ENCODE measurements around the gene TAB2.

Gene TAB2

DNA sequence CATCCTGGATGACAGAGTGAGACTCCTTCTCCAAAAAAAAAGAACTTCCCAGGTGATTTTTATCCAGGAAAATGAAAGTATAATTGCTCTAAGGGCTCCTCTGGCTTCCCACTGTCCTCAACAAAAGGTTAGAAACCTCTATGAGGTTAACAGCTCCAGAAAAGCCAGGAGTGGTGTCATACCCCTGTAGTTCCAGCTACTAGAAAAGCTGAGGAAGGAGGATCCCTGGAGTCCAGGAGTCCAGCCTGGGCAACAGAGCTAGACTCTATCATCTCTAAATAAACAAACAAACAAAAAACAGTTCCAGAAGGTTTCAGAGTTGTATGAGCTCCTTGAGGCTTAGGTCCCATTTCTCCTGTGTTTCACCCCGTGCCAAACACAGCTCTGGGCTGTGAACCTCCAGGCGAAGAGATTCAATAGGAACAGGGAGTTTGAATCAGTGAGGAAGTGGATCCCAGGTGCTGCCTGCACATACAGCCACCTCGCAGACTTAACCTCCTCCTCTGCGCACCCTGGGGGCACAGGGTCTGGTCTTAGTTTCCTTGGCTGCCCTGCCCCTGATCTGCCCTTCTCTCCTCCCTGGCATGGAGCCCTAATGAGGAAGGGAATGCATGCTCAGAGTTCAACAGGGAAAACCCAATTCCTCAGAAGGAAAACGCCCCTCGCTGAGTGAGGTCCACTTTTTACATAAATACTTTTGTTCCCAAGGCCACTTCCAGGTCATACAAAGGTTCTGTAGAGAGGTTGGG lies 136.3 kb downstream of the TAB2 start:
- in situ Hi-C loops (cut with MboI; ENCODE audit: low pct_unique_long_range_greater_than_20kb, low sequenced_read_pairs, unreplicated experiment): no loop called here
- no peak for DNase-seq (ENCODE audit: low spot score)

DNA sequence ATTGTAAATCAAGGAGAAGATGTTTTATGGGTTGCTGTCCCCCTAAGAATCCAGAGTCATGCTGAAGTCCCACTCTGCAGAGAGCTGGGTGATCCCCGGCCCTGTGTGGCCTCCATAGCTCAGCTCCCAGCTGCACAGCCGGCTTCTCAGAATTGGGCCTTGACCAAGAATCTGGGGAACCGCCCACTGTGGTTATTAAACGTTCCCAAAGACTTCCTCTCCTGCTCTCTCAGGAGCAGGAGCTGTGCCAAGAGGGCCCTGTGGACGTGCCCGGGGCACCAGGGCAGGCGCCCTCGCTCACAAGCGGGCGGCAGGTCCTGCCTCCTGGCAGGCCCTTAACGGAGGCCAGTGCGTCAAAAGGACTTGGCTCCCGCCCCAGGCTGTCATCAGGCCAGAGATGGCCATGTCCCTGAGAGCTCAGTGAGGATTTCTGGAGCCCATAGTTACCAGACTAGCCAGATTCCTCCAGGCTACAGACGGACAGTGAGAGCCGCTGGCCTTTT lies 136.9 kb downstream of the TAB2 start:
- no peak for DNase-seq (ENCODE audit: low spot score)
- TF ChIP-seq, protein P1, sequence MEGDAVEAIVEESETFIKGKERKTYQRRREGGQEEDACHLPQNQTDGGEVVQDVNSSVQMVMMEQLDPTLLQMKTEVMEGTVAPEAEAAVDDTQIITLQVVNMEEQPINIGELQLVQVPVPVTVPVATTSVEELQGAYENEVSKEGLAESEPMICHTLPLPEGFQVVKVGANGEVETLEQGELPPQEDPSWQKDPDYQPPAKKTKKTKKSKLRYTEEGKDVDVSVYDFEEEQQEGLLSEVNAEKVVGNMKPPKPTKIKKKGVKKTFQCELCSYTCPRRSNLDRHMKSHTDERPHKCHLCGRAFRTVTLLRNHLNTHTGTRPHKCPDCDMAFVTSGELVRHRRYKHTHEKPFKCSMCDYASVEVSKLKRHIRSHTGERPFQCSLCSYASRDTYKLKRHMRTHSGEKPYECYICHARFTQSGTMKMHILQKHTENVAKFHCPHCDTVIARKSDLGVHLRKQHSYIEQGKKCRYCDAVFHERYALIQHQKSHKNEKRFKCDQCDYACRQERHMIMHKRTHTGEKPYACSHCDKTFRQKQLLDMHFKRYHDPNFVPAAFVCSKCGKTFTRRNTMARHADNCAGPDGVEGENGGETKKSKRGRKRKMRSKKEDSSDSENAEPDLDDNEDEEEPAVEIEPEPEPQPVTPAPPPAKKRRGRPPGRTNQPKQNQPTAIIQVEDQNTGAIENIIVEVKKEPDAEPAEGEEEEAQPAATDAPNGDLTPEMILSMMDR (IDR thresholded peaks at IDR 0.05; ENCODE audit: extremely low read depth, insufficient read depth, missing control alignments): no peak
- in situ Hi-C loops (cut with MboI; ENCODE audit: low pct_unique_long_range_greater_than_20kb, low sequenced_read_pairs, unreplicated experiment): no loop called here

More for the DNA sequence above, 136.3 kb downstream of the TAB2 start:
- TF ChIP-seq, protein P1 (IDR thresholded peaks at IDR 0.05; ENCODE audit: extremely low read depth, insufficient read depth, missing control alignments): no peak

DNA sequence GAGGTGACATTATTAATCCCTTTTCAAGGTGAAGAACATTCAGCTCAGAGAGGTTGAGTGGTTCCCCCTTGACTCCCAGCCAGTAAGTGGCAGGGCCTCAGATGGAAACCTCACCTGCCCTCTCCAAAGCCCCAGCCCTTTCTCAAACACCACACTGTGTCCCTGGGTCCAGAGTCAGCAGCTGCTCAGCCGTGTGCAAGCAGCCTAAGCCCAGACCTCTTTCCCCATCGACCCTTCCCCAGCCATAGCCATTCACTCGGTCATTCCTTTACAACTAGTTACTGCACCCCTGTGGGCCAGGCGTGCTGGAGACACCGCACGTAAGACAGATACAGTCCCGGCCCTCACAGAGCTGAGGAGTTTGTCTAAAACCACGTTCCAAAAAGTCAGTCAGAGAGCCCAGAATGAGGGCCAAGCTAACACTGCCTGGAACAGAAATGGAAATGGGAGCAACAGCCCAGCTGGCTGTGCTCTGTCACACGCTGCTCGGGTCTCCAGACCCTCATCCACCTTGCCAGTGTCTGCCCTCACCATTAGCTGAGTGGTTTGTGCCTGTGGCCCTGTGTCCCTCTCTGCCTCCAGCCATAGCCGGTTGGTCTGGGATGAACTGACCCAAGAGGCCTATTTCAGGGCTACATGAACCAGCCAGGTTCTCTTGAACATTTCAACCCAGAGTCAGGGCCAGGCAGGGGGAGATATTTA lies 137.7 kb downstream of the TAB2 start:
- DNase-seq (ENCODE audit: low spot score): no peak
- in situ Hi-C loops (cut with MboI; ENCODE audit: low pct_unique_long_range_greater_than_20kb, low sequenced_read_pairs, unreplicated experiment): no loop called here
- TF ChIP-seq, protein P1 (IDR thresholded peaks at IDR 0.05; ENCODE audit: extremely low read depth, insufficient read depth, missing control alignments): no peak

DNA sequence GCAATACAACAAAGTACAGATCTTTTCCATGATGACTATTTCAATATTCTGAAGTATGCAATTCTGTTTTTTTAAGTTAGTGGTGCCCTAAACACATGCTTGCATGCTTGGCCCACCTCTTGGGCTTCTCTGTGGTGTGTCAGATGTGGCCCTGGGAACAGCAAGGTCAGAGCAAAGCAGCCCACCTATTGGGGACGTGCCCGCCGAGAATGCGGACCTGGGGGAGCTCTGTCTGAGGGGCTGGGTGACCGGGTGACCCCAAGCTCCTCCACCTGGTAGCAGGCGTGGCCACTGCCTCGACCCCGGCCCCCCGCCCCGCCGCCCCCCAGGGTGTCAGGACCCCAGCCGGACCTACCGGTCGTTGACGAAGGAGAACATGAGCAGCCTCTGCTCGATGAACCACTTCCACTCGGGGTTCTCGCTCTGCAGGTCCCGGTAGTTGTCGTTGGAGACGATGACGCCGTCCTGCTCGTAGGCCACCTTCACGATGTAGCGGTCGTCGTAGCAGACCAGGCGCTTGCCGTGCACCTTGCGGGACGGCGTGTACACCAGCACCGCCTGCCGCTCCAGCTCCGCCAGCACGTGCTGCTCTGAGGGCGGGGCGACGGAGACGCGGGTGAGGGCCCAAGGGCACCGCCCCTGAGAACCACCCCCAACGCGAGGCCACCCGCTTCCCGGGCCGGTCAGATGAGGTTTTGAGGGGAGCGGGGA lies 139.0 kb downstream of the TAB2 start:
- in situ Hi-C loops (cut with MboI; ENCODE audit: low pct_unique_long_range_greater_than_20kb, low sequenced_read_pairs, unreplicated experiment): no loop called here
- TF ChIP-seq, protein P1 (IDR thresholded peaks at IDR 0.05; ENCODE audit: extremely low read depth, insufficient read depth, missing control alignments): no peak
- DNase-seq (ENCODE audit: low spot score): no peak

DNA sequence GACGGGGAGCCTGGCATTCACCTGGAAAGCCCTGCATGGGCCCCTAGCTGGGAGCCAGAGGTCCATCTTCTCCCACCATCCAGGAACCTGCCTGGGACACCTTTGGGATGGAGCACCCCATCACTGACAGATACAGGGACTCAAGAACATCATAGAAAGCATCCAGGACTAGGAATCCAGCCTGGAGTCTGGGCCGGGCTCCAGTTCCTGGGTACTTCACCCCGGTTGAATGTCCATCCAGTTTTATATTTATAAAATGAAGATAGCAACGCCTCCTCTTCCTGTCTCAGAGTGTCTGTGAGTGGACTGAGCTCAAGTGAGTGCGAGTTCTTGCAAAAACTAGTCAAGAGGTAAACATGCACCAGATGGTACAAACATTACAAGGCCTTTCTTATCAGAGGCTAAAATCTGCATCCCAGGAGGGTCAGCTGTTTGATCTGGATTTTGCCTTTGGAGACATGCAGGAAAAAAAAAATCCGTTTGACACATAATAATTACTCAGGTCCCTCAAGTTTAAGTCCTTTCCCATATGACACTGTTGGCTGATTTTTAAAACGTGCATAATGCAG lies 139.9 kb downstream of the TAB2 start:
- no peak for DNase-seq (ENCODE audit: low spot score)
- in situ Hi-C loops (cut with MboI; ENCODE audit: low pct_unique_long_range_greater_than_20kb, low sequenced_read_pairs, unreplicated experiment): no loop called here
- TF ChIP-seq, protein P1 (IDR thresholded peaks at IDR 0.05; ENCODE audit: extremely low read depth, insufficient read depth, missing control alignments): no peak

DNA sequence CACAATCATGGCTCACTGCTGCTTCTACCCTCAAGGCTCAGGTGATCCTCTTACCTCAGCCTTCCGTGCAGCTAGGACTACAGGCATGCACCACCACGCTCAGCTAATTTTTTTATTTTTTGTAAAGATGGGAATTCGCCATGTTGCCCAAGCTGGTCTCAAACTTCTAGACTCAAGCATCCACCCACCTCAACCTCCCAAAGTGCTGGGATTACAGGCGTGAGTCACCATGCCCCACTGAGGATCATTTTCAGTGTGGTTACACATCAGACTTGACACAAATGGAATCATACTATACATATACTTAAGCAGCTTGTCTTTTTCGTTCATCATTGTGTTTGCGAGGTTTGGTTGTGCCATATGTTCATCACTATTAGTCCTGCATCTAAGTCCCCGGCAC lies 140.7 kb downstream of the TAB2 start:
- DNase-seq (ENCODE audit: low spot score): no peak
- in situ Hi-C loops (cut with MboI; ENCODE audit: low pct_unique_long_range_greater_than_20kb, low sequenced_read_pairs, unreplicated experiment): no loop called here
- TF ChIP-seq, protein P1 (IDR thresholded peaks at IDR 0.05; ENCODE audit: extremely low read depth, insufficient read depth, missing control alignments): no peak
